Osteoblast (primary cell): Measurements from ENCODE around the gene DMPK. TPM values are rescaled to one million over a fixed set of nuclear protein-coding genes. Genes with fewer than 3 reads are reported as not detected.

ENCODE experiments used
- DNase-seq: peaks from one replicate; pipeline ENCODE4 v3.0.0; 2011; ENCODE audit warnings: low spot score, mixed read lengths; ENCODE audit not compliant: insufficient read length; ENCODE audit errors: missing footprints
- H2AFZ ChIP-seq: 2 replicates; pipeline ENCODE4 v1.6.0; 2011; ENCODE audit warnings: mild to moderate bottlenecking, low read length
- H3K27ac ChIP-seq: 2 replicates; pipeline ENCODE4 v1.5.1; 2011; ENCODE audit warnings: mild to moderate bottlenecking, low read depth, low read length, moderate library complexity
- H3K27me3 ChIP-seq: 2 replicates; pipeline ENCODE4 v1.6.0; 2012; ENCODE audit warnings: mild to moderate bottlenecking, control low read depth, inconsistent platforms, low read length, moderate library complexity; ENCODE audit not compliant: insufficient read depth
- H3K36me3 ChIP-seq: 2 replicates; pipeline ENCODE4 v1.5.1; 2011; ENCODE audit warnings: mild to moderate bottlenecking, low read length, control low read depth, moderate library complexity; ENCODE audit not compliant: insufficient read depth
- H3K4me1 ChIP-seq: 2 replicates; pipeline ENCODE4 v1.5.1; 2011; ENCODE audit warnings: mild to moderate bottlenecking, low read length, control low read depth, moderate library complexity; ENCODE audit not compliant: insufficient read depth
- H3K4me2 ChIP-seq: 2 replicates; pipeline ENCODE4 v1.6.0; 2011; ENCODE audit warnings: mild to moderate bottlenecking, low read length; ENCODE audit not compliant: insufficient read depth
- H3K4me3 ChIP-seq: fragments of 200-600 bp; sonication (generic); 3 replicates; pipeline ENCODE4 v1.5.1; 2012; ENCODE audit warnings: mild to moderate bottlenecking, low read length, inconsistent platforms; ENCODE audit not compliant: insufficient read depth
- H3K79me2 ChIP-seq: 2 replicates; pipeline ENCODE4 v1.6.0; 2012; ENCODE audit warnings: mild to moderate bottlenecking, low read length, control low read depth, inconsistent platforms; ENCODE audit not compliant: insufficient read depth
- H3K9me3 ChIP-seq: 2 replicates; pipeline ENCODE4 v1.5.1; 2011; ENCODE audit warnings: low read depth, low read length, control low read depth
- H4K20me1 ChIP-seq: 2 replicates; pipeline ENCODE4 v1.6.0; 2012; ENCODE audit warnings: mild to moderate bottlenecking, low read length, control low read depth; ENCODE audit not compliant: insufficient read depth
- total RNA-seq: library from RNA; depleted of rRNA; stranded (reverse); fragments of >200 nt; gene quantifications from 2 replicates; pipeline ENCODE4 v1.2.3, GENCODE V29; 2012
- TF ChIP-seq, protein P1 (sequence below): IDR thresholded peaks from 2 replicates; pipeline ENCODE4 v1.5.1; 2011; ENCODE audit warnings: mild to moderate bottlenecking, low read depth, low read length, moderate library complexity; ENCODE audit errors: extremely low read depth

DMPK gene
- total RNA-seq, 1 donor, result 30.4 TPM

DNA sequence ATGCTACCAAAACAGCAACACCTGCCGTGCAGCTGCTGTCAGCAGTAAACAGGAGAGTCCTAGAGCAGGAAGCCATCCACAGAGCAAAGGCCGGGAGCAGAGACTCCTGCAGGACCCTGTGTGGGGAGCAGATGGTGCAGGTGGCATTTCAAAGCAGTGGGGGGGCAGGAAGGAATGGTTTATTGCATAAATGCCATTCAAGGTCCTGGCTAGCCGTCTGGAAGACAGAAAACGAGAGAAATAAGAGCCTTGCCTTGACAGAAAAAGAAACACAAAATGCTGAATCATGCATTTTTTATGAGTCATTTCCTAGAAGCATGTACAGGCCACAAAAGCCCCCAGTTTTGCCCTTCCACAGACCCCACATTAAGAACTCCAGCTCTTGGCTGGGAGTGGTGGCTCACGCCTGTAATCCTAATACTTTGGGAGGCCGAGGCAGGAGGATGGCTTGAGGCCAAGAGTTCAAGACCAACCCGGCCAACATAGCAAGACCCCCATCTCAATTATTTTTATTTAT is 27.4 kb upstream of the DMPK start:
- DNase-seq, result peak; percentile 90
- peak overlapping the region; percentile 71 for H2AFZ ChIP-seq
- no peaks in the 10 kb centered on the region for H4K20me1 ChIP-seq
- peak overlapping the region; percentile 39 for H3K27ac ChIP-seq
- H3K4me1 ChIP-seq, result peaks cover 18% of the 10 kb centered on the region
- H3K4me3 ChIP-seq, result peak overlapping the region; percentile 15
- no peaks in the 10 kb centered on the region for H3K9me3 ChIP-seq
- H3K4me2 ChIP-seq, result peak overlapping the region; percentile 75
- no peaks in the 10 kb centered on the region for H3K27me3 ChIP-seq
- H3K36me3 ChIP-seq, result peaks cover 2% of the 10 kb centered on the region
- H3K79me2 ChIP-seq, result no peaks in the 10 kb centered on the region
- TF ChIP-seq, protein P1, sequence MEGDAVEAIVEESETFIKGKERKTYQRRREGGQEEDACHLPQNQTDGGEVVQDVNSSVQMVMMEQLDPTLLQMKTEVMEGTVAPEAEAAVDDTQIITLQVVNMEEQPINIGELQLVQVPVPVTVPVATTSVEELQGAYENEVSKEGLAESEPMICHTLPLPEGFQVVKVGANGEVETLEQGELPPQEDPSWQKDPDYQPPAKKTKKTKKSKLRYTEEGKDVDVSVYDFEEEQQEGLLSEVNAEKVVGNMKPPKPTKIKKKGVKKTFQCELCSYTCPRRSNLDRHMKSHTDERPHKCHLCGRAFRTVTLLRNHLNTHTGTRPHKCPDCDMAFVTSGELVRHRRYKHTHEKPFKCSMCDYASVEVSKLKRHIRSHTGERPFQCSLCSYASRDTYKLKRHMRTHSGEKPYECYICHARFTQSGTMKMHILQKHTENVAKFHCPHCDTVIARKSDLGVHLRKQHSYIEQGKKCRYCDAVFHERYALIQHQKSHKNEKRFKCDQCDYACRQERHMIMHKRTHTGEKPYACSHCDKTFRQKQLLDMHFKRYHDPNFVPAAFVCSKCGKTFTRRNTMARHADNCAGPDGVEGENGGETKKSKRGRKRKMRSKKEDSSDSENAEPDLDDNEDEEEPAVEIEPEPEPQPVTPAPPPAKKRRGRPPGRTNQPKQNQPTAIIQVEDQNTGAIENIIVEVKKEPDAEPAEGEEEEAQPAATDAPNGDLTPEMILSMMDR, result no peak

DNA sequence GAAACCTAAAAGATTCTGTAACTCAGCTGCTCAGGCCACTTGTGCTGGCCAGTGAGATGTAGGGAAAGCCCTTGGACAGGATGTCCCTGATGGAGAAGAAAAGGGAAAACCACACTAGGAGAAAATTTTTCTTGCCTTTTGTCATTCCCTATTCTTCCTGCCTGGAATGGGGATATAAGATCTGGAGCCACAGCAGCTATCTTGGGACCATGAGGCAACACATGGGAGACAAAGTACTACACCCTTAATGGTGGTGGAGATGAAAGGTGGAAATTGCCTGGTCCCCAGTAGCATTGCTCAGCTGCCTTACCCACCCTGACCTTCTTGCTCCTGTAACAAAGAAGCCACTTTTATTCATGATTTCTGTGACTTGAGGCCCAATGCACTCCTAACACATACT is 23.4 kb upstream of the DMPK start:
- Histone ChIP-seq H3K27ac (no peak overlapping the region), H3K4me3 (no peak overlapping the region), H3K79me2 (no peaks in the 10 kb centered on the region), H4K20me1 (no peaks in the 10 kb centered on the region), H3K4me2 (no peak overlapping the region), H3K27me3 (no peaks in the 10 kb centered on the region), H3K4me1 (peaks cover 12% of the 10 kb centered on the region), H2AFZ (no peak overlapping the region), H3K36me3 (no peaks in the 10 kb centered on the region), H3K9me3 (no peaks in the 10 kb centered on the region)
- TF ChIP-seq, protein P1, result no peak
- peak; percentile 37 for DNase-seq

DNA sequence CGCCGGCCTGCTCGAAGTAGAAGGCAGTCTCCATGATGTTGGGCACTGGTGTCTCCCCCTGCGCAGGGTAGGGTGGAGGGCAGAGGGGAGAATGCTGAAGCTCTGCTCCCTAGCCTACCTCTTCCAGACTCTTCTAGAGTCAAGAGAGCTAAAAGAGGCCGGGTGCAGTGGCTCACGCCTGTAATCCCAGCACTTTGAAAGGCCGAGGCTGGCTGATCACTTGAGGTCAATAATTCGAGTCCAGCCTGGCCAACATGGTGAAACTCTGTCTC is 22.6 kb upstream of the DMPK start:
- TF ChIP-seq, protein P1, result no peak
- no peak overlapping the region for H3K27ac ChIP-seq
- no peaks in the 10 kb centered on the region for H3K36me3 ChIP-seq

DNA sequence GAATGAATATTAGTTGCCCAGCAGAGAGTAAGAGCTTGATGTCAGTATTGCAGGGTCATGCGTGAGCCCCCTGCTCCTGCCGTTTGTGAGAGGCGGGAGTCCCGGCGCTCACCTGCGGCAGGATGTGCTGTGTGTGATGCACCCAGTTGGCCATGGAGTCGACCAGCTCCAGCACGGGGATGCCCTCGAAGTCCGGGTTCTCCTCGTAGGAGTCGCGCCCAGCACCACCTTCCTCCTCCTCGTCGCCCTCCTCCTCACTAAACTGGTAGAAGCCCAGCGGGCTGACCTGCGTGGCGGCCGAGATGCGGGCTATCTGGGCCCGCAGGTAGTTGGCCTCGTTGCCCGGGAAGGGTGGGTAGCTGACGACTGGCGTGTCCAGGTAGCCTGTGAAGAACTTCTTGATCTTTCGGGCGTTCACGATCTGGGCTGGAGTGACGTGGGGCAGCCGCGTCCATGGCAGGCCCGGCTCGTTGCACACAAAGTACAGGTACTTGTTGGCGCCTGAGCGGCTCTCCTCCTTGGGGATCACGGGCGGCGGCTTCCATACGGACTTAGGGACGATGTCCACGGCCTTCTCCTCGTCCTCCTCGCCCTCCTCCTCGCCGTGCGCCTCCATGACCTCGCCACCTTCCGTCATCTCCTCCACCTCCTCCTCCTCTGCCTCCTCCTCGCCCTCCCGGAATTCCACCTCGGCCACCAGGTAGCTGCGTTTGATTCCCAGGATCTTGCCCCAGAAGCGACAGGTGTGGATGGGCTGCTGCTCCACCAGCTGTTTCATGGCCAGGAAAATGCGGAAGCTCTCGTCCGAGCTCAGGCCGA is 22.1 kb upstream of the DMPK start:
- DNase-seq, result no peak
- Histone ChIP-seq H3K4me1 (peaks cover 8% of the 10 kb centered on the region), H3K27me3 (no peaks in the 10 kb centered on the region), H4K20me1 (no peaks in the 10 kb centered on the region), H3K79me2 (no peaks in the 10 kb centered on the region), H3K4me2 (no peak overlapping the region), H3K4me3 (no peak overlapping the region), H3K9me3 (no peaks in the 10 kb centered on the region), H3K36me3 (no peaks in the 10 kb centered on the region), H2AFZ (no peak overlapping the region), H3K27ac (no peak overlapping the region)
- TF ChIP-seq, protein P1, result no peak

More for the DNA sequence above, 22.6 kb upstream of the DMPK start:
- H4K20me1 ChIP-seq, result no peaks in the 10 kb centered on the region
- H3K4me3 ChIP-seq, result no peak overlapping the region
- H3K9me3 ChIP-seq, result no peaks in the 10 kb centered on the region
- H3K4me1 ChIP-seq, result peaks cover 11% of the 10 kb centered on the region
- no peak for DNase-seq
- no peak overlapping the region for H3K4me2 ChIP-seq
- no peak overlapping the region for H2AFZ ChIP-seq
- no peaks in the 10 kb centered on the region for H3K27me3 ChIP-seq
- H3K79me2 ChIP-seq, result no peaks in the 10 kb centered on the region
